Adrenal gland (tissue), 5 donors: ENCODE results near the gene ANK3.

ENCODE experiments used
- CTCF ChIP-seq, 6 experiments: fragments of 450-650 bp in 4 of 6; fragments of 200-600 bp in 2 of 6; sonication (generic) in 1 of 6; IDR thresholded peaks; 1 replicate in 5 of 6; 2 replicates in 1 of 6; pipeline versions ENCODE4 v1.5.1 to v1.8.0; 2016 to 2021; ENCODE audit warnings: antibody characterized with exemption in 6 of 6, mild to moderate bottlenecking in 2 of 6, moderate library complexity in 1 of 6
- POLR2A ChIP-seq, 2 donors: fragments of 450-650 bp; IDR thresholded peaks; one replicate each; pipeline ENCODE4 v1.6.1; 2017; ENCODE audit warnings: antibody characterized with exemption in 2 of 2, mild to moderate bottlenecking in 2 of 2, moderate library complexity in 1 of 2
- donor health status: DM: no; HTN: no; CAD: no.

GRCh38 chr10:60362461-60362860, 27.2 kb downstream of the ANK3 start:
- TF ChIP-seq CTCF (IDR thresholded peaks at IDR 0.05) (no peak), POLR2A (IDR thresholded peaks at IDR 0.05) (no peak)
